DOHH2 (cell line): ENCODE data around the gene FBXW7.

ENCODE experiments used
- H3F3A ChIP-seq: fragments of 200-600 bp; sonication (generic), shearing (Covaris generic); 2 replicates; pipeline ENCODE4 v1.6.0; 2016; ENCODE audit warnings: antibody characterized with exemption, mild to moderate bottlenecking; ENCODE audit not compliant: control insufficient read depth, insufficient read depth
- H3K27ac ChIP-seq: fragments of 200-600 bp; sonication (generic); 2 replicates; pipeline ENCODE4 v1.5.1; 2014; ENCODE audit warnings: low read depth, mild to moderate bottlenecking, low read length, moderate library complexity
- H3K27me3 ChIP-seq: fragments of 200-600 bp; sonication (generic); 2 replicates; pipeline ENCODE4 v1.6.1; 2014; ENCODE audit warnings: mild to moderate bottlenecking, low read length, mixed read lengths; ENCODE audit not compliant: control insufficient read depth
- H3K36me3 ChIP-seq: fragments of 200-600 bp; sonication (generic); 2 replicates; pipeline ENCODE4 v1.6.1; 2014; ENCODE audit warnings: mild to moderate bottlenecking, low read length, moderate library complexity, mixed read lengths; ENCODE audit not compliant: control insufficient read depth
- H3K4me1 ChIP-seq: fragments of 200-600 bp; sonication (generic); 2 replicates; pipeline ENCODE4 v1.6.1; 2014; ENCODE audit warnings: mild to moderate bottlenecking, low read length, mixed read lengths; ENCODE audit not compliant: control insufficient read depth
- H3K4me2 ChIP-seq: fragments of 200-600 bp; sonication (generic); 2 replicates; pipeline ENCODE4 v1.6.0; 2014; ENCODE audit warnings: mild to moderate bottlenecking, low read length, moderate library complexity
- H3K4me3 ChIP-seq: fragments of 200-600 bp; sonication (generic); 2 replicates; pipeline ENCODE4 v1.5.1; 2014; ENCODE audit warnings: mild to moderate bottlenecking, low read length, mixed read lengths
- H3K79me2 ChIP-seq: fragments of 200-600 bp; sonication (generic); 2 replicates; pipeline ENCODE4 v1.6.1; 2014; ENCODE audit warnings: mild to moderate bottlenecking, low read length, mixed read lengths; ENCODE audit not compliant: control insufficient read depth
- H3K9me2 ChIP-seq: fragments of 200-600 bp; sonication (generic); replicated peaks from 2 replicates; pipeline ENCODE4 v1.6.1; 2014; ENCODE audit warnings: mild to moderate bottlenecking, low read length, mixed read lengths; ENCODE audit not compliant: control insufficient read depth
- H3K9me3 ChIP-seq: fragments of 200-600 bp; sonication (generic); 2 replicates; pipeline ENCODE4 v1.6.1; 2014; ENCODE audit warnings: antibody characterized with exemption, low read length, mixed read lengths; ENCODE audit not compliant: control insufficient read depth, insufficient read depth
- H4K20me1 ChIP-seq: fragments of 200-600 bp; sonication (generic); 2 replicates; pipeline ENCODE4 v1.6.0; 2014; ENCODE audit warnings: low read depth, mild to moderate bottlenecking, antibody characterized with exemption, low read length, moderate library complexity; ENCODE audit not compliant: control insufficient read depth, insufficient read depth
- EZH2phosphoT487 ChIP-seq: fragments of 200-600 bp; sonication (generic); IDR thresholded peaks from 2 replicates; pipeline ENCODE4 v1.6.1; 2017; ENCODE audit warnings: borderline replicate concordance, mild to moderate bottlenecking, antibody characterized with exemption, low read length, moderate library complexity, mixed read lengths
- TF ChIP-seq, protein P1 (sequence below): fragments of 200-600 bp; sonication (generic); IDR thresholded peaks from one replicate; pipeline ENCODE4 v1.5.1; 2014; ENCODE audit warnings: antibody characterized with exemption, mild to moderate bottlenecking, low read depth, low read length; ENCODE audit not compliant: poor library complexity, severe bottlenecking

The FBXW7 gene

DNA sequence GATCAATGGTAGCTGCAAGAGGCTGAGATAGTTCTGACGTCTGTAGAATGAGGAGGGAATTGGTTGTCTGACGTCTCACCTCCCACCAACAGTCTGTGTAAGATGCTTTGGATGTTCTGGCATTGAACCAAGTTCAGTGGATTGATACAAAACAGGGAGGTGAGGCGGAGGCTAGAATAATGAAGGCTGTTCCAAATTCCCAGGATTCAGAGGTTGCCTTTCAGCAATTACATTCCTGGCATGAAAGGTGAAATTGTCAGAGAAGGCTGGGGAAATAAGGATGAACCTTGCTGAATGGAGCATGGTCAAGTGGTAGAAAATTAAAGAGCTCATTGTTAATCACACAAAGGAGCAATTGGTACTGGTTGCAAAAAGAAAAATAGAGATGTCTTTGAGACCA lies 241.6 kb downstream of the FBXW7 start:
- Histone ChIP-seq H3K4me3 (no peak overlapping the region), H3K4me2 (no peak overlapping the region), H4K20me1 (no peaks in the 10 kb centered on the region), H3K9me2 (no peaks in the 10 kb centered on the region), H3K9me3 (no peaks in the 10 kb centered on the region), H3K79me2 (no peaks in the 10 kb centered on the region), H3K27ac (no peak overlapping the region), H3K27me3 (no peaks in the 10 kb centered on the region), H3F3A (no peaks in the 10 kb centered on the region), H3K36me3 (no peaks in the 10 kb centered on the region), H3K4me1 (no peaks in the 10 kb centered on the region)
- TF ChIP-seq EZH2phosphoT487, result no peak
- TF ChIP-seq, protein P1, sequence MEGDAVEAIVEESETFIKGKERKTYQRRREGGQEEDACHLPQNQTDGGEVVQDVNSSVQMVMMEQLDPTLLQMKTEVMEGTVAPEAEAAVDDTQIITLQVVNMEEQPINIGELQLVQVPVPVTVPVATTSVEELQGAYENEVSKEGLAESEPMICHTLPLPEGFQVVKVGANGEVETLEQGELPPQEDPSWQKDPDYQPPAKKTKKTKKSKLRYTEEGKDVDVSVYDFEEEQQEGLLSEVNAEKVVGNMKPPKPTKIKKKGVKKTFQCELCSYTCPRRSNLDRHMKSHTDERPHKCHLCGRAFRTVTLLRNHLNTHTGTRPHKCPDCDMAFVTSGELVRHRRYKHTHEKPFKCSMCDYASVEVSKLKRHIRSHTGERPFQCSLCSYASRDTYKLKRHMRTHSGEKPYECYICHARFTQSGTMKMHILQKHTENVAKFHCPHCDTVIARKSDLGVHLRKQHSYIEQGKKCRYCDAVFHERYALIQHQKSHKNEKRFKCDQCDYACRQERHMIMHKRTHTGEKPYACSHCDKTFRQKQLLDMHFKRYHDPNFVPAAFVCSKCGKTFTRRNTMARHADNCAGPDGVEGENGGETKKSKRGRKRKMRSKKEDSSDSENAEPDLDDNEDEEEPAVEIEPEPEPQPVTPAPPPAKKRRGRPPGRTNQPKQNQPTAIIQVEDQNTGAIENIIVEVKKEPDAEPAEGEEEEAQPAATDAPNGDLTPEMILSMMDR, result no peak

DNA sequence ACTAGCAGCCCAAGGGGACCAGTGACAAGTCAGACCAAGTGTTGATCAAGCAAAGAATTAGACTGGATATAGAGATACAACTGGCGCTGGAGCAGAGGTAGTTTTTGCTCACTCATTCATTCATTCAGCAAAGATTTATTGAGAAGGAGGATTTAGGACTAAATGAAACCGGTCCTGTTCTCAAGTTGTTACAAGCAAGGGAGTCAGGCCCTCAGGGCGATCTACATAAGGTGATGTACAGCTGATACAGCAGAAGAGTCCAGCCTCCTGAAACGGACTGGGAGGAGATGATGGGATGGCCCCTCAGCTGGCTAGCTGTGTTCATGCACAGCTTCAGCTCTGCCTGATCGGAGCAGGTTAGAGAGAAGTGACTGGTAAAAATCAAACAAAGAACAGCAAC lies 242.4 kb downstream of the FBXW7 start:
- TF ChIP-seq, protein P1, result no peak
- no peak for TF ChIP-seq EZH2phosphoT487
- H3K4me2 ChIP-seq, result no peak overlapping the region
- no peaks in the 10 kb centered on the region for H3K9me2 ChIP-seq
- 0 out of 2 replicates have a peak, but pooled peaks cover 2% of the 10 kb centered on the region for H3K27me3 ChIP-seq
- H3K4me1 ChIP-seq, result no peaks in the 10 kb centered on the region
- H3F3A ChIP-seq, result no peaks in the 10 kb centered on the region
- H3K27ac ChIP-seq, result no peak overlapping the region
- H3K79me2 ChIP-seq, result no peaks in the 10 kb centered on the region
- H3K9me3 ChIP-seq, result no peaks in the 10 kb centered on the region
- H3K36me3 ChIP-seq, result no peaks in the 10 kb centered on the region
- H4K20me1 ChIP-seq, result no peaks in the 10 kb centered on the region
- H3K4me3 ChIP-seq, result no peak overlapping the region

DNA sequence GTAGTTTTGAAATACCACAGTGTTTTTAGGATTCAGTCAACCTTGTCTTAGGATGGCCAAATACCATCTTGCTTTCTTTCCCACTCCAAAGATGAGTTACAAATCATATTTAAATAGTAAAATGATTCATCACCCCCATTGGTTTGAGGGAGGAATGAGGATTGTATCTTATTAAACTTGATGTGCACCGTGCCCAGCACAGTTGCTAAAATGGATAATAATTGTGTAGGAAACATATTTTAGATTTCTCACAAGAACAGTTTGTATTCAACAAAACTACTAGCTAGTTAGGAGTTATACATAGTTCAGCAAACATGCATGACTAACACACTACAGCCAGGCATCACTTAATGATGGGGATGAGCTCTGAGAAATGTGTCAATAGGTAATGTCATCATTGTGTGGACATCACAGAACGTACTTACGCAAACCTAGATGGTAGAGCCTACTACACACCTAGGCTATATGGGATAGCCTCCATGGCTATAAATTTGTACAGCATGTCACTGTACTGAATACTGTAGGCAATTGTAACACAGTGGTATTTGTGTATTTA lies 245.4 kb downstream of the FBXW7 start:
- H3F3A ChIP-seq, result no peaks in the 10 kb centered on the region
- H3K4me2 ChIP-seq, result no peak overlapping the region
- H3K36me3 ChIP-seq, result no peaks in the 10 kb centered on the region
- H3K9me3 ChIP-seq, result no peaks in the 10 kb centered on the region
- H3K27me3 ChIP-seq, result peaks cover 7% of the 10 kb centered on the region; the same call in 1 of the 2 replicates
- H3K4me1 ChIP-seq, result no peaks in the 10 kb centered on the region
- H4K20me1 ChIP-seq, result no peaks in the 10 kb centered on the region
- no peak overlapping the region for H3K4me3 ChIP-seq
- H3K9me2 ChIP-seq, result no peaks in the 10 kb centered on the region
- H3K27ac ChIP-seq, result no peak overlapping the region
- TF ChIP-seq EZH2phosphoT487, result no peak
- TF ChIP-seq, protein P1, result no peak
- no peaks in the 10 kb centered on the region for H3K79me2 ChIP-seq
